GM18498 (cell line): ENCODE measurements around the gene AADACL4.
"Not testable (repeated sequence)": the region's sequence is repeated elsewhere in the genome, so short reads cannot be mapped to it uniquely, and the experiment has no call there.

Source experiments
- ATAC-seq: cut with Tn5 transposase; IDR thresholded peaks from one replicate; pipeline ENCODE4 v1.9.1; 2021; ENCODE audit warnings: mild to moderate bottlenecking, moderate library complexity; ENCODE audit not compliant: unreplicated experiment

AADACL4 gene

GRCh38 chr1:12629511-12629956 is 14.4 kb upstream of the AADACL4 start:
- ATAC-seq: no peak

DNA sequence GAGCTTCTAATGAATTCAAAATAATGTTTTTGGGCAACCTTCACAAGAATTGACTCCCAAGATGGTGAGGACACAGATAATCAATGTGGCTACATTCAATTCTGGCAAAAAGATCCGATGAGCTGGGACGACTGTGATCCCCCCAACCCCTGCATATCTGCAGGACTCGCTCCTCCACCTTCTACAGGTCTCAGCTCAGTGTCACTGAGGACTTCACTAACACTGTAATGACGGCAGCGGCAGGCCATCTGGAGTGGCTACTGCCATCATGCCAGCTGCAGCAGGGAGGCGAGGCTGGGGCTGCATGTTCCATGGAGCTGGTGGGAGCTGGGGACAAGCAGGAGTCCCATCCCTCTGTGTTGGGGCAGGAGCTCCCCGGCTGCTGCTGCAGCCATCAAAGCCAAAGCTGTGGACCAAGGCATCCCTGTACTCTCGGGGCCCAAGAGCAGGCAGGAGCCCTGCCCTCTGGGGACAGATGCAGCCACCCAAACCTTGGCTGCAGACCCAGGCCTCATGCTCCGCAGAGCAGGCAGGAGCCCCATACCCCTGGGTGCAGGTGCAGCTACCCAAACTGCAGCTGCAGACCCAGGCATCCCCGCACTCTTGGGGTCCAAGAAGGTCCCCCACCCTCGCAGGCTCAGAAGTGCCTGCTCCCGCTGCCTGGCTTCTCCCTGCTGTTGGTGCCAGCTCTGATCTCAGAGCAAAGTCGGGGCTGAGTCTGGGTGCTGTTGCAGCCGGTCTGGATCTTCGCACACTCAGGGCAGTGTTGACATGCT is 13.7 kb upstream of the AADACL4 start:
- ATAC-seq: no peak

GRCh38 chr1:12630946-12631530 is 12.8 kb upstream of the AADACL4 start:
- ATAC-seq: no peak

GRCh38 chr1:12631571-12631970 is 12.3 kb upstream of the AADACL4 start:
- no peak for ATAC-seq

- ATAC-seq: no peak
Measured at GRCh38 chr1:12634156-12634555, 9.7 kb upstream of the AADACL4 start.

DNA sequence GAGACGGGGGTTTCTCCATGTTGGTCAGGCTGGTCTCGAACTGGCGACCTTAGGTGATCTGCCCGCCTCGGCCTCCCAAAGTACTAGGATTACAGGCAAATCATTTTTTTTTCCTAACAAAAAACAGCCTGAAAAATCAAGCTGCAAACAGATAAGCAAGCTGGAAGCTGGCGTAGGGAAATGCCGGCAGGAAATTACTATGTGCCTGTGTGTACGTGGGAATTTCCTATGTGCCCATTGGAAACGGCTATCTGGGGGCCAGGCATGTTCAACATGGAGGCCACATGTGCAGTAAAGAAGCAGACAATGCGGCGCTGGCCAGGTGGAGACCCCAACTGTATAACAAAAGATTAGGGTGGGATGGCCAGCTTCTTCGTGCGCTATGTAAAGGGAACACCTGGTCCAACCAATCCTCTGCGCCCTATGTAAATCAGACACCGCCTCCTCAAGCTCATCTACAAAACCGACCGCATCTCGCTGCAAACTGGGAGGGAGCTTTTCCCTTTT is 9.1 kb upstream of the AADACL4 start:
- no peak for ATAC-seq

- ATAC-seq: no peak
Measured at GRCh38 chr1:12636098-12636950, 7.6 kb upstream of the AADACL4 start.

DNA sequence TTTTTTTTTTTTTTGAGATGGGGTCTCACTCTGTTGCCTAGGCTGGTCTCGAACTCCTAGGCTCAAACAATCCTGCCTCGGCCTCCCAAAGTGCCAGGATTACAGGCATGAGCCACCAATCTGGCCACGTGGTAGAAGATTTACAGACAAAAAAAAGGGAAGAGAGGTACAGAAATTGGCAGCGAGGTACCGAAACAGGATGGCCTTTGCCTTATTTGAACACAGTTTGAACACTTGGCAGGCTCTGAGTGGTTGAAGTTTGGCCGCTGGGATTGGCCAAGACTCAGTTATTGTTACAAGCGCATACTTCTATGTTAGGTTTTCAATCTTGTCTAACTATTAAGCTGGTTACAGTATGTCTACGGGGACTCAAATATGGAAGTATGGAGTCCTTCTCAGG is 6.2 kb upstream of the AADACL4 start:
- no peak for ATAC-seq

- ATAC-seq: no peak
Measured at GRCh38 chr1:12640237-12640957, 3.5 kb upstream of the AADACL4 start.

DNA sequence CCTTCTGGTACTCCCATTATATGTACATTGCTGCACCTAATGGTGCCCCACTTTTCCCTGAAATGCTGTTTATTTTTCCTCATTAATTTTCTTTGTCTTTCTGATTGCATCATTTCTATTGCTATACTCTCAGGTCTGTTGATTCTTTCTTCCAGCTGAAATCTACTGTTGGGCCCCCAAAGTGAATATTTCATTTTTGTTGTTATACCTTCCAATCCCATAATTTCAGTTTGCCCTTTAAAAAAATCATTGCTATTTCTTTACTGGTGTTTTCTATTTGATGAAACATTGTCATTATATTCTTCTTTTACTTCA is 3.0 kb upstream of the AADACL4 start:
- ATAC-seq: no peak

DNA sequence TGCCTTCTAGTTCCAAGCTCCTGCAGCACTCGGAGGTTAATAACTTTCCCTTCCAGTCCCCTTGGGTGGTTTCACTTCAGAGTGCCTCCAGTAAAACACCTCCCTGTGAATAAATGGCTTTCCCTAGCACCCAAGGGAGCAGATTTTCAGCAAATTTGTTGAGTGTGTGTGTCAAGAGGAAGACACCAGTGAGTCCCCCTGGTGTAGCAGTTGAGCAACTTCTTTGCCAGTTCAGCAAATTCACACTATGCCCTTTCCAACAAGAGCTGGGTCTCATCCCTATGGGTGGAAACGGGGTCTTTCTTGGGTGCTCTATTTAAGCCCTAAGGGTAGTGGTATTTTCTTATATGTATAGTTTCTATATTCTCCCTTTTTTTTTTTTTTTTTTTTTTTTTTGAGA is 806 bp upstream of the AADACL4 start:
- ATAC-seq: no peak

- ATAC-seq: no peak
Measured at GRCh38 chr1:12644237-12644636, 352 bp downstream of the AADACL4 start.

DNA sequence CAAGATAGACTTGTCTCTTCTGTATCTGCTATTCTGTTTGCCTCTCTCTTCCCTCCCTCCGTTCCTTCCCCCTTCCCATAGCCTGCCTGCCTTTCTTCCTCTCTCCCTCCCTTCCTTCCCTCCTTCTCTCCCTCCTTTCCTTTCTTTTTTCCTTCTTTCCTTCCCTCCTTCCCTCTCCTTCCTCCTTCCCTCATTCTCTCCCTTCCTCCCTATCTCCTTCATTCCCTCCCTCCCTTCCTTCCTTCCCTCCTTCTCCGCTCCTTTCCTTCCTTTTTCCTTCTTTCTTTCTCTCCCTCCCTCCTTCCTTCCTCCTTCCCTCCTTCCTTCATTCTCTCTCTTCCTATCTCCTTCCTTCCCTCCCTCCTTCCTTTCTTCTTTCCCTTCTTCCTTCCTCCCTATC is 944 bp downstream of the AADACL4 start:
- no peak for ATAC-seq

GRCh38 chr1:12645401-12645800 is 1.5 kb downstream of the AADACL4 start:
- not testable (repeated sequence) for ATAC-seq

- ATAC-seq: no peak
Measured at GRCh38 chr1:12648741-12649140, 4.9 kb downstream of the AADACL4 start.

DNA sequence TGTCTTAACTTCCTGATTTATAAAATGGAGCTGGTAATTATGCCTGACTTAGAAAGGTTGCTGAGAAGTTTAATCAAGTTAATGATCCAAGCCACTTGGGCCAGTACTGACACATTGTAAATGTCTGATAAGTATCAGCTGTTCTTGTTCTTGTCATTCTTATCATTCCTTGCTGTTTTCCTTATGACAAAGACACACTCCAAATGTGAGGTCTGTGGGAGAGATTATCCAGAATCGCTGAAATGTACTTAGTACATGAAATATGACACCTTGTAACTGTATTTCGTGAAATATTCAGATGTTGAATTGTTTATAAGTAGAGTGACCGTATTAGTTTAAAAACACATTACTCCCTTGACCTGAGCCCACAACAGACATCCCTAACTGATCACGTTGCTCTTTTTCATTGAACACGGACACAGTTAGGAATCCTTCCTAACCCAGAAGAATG is 6.1 kb downstream of the AADACL4 start:
- no peak for ATAC-seq

GRCh38 chr1:12654004-12654567 is 10.2 kb downstream of the AADACL4 start:
- ATAC-seq: no peak

DNA sequence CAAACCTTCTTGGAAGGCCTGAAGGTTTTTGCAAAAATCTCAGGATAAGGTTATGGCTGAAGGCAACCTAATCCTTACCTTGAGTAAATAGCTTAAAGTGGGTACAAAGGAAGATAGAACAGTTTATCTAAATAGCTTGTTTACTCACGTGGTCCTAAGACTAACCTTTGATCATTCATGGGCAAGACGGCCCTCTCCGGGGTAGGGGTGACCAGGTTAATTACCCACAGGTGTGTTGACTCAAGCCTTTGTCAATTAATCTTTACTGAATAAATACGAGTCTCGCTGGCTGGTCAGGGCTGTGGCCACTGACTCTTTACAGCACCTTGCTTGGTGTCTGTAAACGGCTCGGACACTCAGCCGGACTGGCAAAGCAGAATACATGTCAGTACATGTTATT is 10.8 kb downstream of the AADACL4 start:
- ATAC-seq: no peak

GRCh38 chr1:12656575-12656974 is 12.7 kb downstream of the AADACL4 start:
- no peak for ATAC-seq

DNA sequence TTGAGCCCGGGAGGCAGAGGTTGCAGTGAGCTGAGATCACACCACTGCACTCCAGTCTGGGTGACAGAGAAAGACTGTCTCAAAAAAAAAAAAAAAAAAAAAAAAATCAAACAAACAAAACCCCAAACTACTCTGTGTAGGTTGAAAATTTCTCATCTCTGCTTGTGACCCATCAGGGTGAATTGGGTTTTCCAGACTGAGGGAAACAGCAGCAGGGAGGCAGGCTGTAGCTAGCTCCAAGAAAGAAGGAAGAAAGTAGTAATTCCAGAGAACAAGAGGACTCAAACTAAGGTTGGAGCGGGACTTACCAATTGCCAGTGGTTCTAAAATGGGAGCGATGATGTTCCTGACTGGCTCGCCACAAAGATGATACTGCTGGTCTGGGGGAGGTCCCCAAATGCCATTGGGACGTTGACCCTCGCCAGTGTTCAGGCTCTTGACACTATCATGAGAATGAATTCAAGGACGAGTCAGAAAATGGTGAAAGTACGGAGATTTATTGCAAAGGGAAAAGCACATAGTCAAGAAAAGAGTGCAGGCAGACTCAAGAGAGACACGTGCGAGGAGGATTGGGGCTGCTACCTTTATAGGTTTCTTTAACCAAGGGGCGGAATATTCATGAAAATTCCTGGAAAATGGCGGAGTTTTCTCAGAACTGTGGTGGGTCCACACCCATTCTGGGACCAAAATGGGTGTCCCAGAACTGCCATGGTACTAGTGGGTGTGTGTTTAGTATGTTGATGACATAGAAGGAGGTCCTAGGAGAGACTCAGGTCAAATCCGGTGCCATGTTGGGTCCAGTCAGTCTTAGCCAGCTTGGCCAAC is 13.4 kb downstream of the AADACL4 start:
- no peak for ATAC-seq
